ENCODE measurements around the gene THEMIS2.
"Not testable (repeated sequence)": the region's sequence is repeated elsewhere in the genome, so short reads cannot be mapped to it uniquely, and the experiment has no call there.

THEMIS2 gene

DNA sequence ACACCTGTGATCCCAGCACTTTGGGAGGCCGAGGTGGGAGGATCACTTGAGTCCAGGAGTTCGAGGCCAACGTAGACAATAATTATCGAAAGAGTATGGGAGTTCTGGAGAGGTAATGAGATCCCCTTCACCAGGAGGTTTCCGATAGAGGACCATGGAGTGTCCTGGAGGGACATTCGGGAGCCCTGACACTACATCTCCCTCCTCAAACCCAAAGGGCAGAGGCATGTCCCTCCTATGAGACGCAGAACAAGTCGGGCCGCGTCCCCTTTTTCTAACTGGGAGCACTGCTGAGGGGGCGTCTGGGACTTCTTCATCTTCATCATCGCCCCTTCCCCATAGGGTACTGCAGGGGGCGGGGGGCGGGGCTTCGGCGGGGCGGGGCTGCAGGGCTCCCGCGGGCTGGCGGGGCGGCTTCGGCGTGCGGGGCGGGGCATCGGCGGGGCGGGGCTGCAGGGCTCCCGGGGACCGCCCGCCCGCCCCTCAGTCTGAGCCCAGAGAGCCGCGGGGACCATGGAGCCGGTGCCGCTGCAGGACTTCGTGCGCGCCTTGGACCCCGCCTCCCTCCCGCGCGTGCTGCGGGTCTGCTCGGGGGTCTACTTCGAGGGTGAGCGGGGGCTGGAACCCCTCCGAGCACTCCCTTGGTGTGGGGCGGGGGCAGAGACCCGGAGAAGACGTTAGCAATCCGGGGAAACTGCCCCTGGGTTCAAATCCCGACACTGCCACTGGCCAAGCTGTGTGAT, at the start of gene THEMIS2:
TSS of gene THEMIS2 (plus strand) at position 486 of the 743 bp plus-strand sequence. CDS start at position 514, 28 bp downstream.
- peak within 1 kb of the TSS; percentile 69 for H3K4me3 ChIP-seq (ENCODE audit: low read depth, low read length)
- peak; percentile 68 for DNase-seq (ENCODE audit: low read depth)
- TF ChIP-seq, protein P1, sequence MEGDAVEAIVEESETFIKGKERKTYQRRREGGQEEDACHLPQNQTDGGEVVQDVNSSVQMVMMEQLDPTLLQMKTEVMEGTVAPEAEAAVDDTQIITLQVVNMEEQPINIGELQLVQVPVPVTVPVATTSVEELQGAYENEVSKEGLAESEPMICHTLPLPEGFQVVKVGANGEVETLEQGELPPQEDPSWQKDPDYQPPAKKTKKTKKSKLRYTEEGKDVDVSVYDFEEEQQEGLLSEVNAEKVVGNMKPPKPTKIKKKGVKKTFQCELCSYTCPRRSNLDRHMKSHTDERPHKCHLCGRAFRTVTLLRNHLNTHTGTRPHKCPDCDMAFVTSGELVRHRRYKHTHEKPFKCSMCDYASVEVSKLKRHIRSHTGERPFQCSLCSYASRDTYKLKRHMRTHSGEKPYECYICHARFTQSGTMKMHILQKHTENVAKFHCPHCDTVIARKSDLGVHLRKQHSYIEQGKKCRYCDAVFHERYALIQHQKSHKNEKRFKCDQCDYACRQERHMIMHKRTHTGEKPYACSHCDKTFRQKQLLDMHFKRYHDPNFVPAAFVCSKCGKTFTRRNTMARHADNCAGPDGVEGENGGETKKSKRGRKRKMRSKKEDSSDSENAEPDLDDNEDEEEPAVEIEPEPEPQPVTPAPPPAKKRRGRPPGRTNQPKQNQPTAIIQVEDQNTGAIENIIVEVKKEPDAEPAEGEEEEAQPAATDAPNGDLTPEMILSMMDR (IDR thresholded peaks at IDR 0.05; ENCODE audit: low read depth, low read length), result no peak
- no peak for TF ChIP-seq POLR2A (IDR thresholded peaks at IDR 0.05; ENCODE audit: extremely low read depth, insufficient read length)
- no peak for TF ChIP-seq MYC (IDR thresholded peaks at IDR 0.05; ENCODE audit: low read depth, low read length)

DNA sequence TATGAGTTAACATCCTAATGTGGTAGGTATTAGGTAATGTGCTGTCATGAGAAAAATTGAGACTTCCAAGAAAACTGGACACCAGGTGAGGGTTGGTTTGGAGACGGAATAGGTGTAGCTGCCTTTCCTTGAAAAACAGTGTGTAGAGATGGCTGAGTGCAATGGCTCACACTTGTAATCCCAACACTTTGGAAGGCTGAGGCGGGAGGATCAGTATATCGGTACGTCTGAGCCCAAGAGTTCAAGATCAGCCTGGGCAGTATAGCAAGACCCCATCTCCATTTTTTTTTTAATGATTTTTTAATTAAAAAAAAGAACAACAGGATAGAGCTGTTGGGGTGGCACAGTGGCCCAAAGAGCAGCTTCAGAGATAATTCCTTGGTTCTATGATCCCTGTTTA, 48.6 kb upstream of the THEMIS2 start:
- DNase-seq (ENCODE audit: low read depth), result no peak
- H3K4me3 ChIP-seq (ENCODE audit: low read depth, low read length), result no peak overlapping the region
- no peak for TF ChIP-seq MYC (IDR thresholded peaks at IDR 0.05; ENCODE audit: low read depth, low read length)
- TF ChIP-seq, protein P1 (IDR thresholded peaks at IDR 0.05; ENCODE audit: low read depth, low read length), result no peak
- no peak for TF ChIP-seq POLR2A (IDR thresholded peaks at IDR 0.05; ENCODE audit: extremely low read depth, insufficient read length)
- TF ChIP-seq, protein P2, sequence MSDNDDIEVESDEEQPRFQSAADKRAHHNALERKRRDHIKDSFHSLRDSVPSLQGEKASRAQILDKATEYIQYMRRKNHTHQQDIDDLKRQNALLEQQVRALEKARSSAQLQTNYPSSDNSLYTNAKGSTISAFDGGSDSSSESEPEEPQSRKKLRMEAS (IDR thresholded peaks at IDR 0.05; ENCODE audit: low read depth, low read length), result no peak

DNA sequence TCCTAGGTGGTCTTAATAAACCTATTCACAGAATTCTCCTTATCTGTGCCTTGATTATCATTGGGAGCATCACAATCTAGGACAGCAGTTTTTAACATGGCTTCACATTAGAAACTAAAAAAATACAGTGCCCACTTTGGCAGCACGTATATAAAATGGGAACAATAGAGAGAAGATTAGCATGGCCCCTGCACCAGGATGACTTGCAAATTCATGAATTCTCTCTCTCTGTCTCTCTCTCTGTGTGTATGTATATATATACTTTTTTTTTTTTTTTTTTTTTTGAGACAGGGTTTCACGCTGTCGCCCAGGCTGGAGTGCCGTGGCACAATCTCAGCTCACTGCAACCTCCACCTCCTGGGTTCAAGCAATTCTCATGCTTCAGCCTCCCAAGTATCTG, 47.9 kb upstream of the THEMIS2 start:
- DNase-seq (ENCODE audit: low read depth), result no peak
- no peak overlapping the region for H3K4me3 ChIP-seq (ENCODE audit: low read depth, low read length)
- no peak for TF ChIP-seq MYC (IDR thresholded peaks at IDR 0.05; ENCODE audit: low read depth, low read length)
- TF ChIP-seq, protein P1 (IDR thresholded peaks at IDR 0.05; ENCODE audit: low read depth, low read length), result no peak
- TF ChIP-seq POLR2A (IDR thresholded peaks at IDR 0.05; ENCODE audit: extremely low read depth, insufficient read length), result no peak
- TF ChIP-seq, protein P2 (IDR thresholded peaks at IDR 0.05; ENCODE audit: low read depth, low read length), result no peak

DNA sequence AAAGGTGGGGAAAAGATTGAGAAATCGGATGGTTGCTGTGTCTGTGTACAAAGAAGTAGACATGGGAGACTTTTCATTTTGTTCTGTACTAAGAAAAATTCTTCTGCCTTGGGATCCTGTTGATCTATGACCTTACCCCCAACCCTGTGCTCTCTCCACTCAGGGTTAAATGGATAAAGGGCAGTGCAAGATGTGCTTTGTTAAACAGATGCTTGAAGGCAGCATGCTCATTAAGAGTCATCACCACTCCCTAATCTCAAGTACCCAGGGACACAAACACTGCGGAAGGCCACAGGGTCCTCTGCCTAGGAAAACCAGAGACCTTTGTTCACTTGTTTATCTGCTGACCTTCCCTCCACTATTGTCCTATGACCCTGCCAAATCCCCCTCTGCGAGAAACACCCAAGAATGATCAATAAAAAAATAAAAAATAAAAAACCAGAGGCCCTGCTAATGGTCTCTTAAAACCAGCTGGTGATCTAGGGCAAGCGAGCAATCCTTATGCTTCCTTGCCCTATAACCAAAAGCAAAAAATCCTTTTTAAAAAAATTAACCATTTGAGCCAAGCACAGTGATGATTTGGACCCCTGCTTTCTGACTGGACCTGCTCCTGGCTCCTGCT, 42.9 kb upstream of the THEMIS2 start:
- peak overlapping the region; percentile 99 for H3K4me3 ChIP-seq (ENCODE audit: low read depth, low read length)
- DNase-seq (ENCODE audit: low read depth), result not testable (repeated sequence)

DNA sequence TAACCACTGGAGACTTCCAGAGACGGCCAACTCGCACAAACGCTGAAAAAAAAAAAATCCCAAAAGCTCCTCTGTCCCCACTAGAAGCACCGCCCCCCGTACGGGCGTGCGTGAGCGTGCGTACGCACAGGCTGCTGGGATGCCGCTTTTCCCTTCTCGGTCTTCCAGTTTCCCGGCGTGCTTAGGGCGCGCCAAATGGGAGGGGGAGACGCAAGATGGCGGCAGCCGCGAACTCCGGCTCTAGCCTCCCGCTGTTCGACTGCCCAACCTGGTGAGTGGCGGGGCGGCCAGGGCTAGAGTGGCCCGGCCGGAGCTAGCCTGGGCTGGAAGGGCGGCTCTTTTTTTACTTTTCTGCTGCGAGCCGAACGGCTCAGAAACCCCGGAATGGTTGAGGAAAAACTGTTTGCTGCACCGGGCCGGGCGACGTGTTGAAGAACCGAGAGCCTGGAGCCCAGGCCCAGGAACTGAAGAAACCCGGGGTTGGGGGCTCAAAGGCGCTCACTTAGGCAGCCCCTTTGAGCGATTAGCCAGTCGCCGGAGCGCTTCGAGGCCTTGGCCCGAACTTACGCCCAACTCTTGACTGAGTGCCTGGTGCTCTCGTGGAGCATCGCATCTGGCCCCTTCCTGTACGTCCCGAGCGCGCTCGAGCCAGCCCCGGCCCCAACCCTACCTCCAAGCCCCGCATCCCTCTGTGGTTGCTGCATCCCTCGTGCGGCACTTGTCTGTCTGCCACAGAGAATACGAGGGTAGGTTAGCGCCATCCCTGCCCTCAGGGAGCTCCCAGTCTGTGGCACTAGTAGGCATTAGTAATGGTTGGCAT, 41.5 kb upstream of the THEMIS2 start, which contains the start of gene PPP1R8:
TSS of gene PPP1R8 (plus strand) at position 162 of the 820 bp plus-strand sequence. CDS start at position 216, 54 bp downstream.
- TF ChIP-seq POLR2A (IDR thresholded peaks at IDR 0.05; ENCODE audit: extremely low read depth, insufficient read length) (peak; percentile 95), MYC (IDR thresholded peaks at IDR 0.05; ENCODE audit: low read depth, low read length) (peak; percentile 85)
- TF ChIP-seq, protein P2 (IDR thresholded peaks at IDR 0.05; ENCODE audit: low read depth, low read length), result peak; percentile 72
- TF ChIP-seq, protein P1 (IDR thresholded peaks at IDR 0.05; ENCODE audit: low read depth, low read length), result no peak

More for the DNA sequence above, 41.5 kb upstream of the THEMIS2 start, which contains the start of gene PPP1R8:
- DNase-seq (ENCODE audit: low read depth), result peak; percentile 96
- H3K4me3 ChIP-seq (ENCODE audit: low read depth, low read length), result peak within 1 kb of the TSS; percentile 99

Measured in NB4 (cell line).